ENCODE data around the gene BRINP1.
A peak's percentile ranks its signal among the peaks of the same experiment; 100 is the strongest.
"Not testable (repeated sequence)": the region's sequence is repeated elsewhere in the genome, so short reads cannot be mapped to it uniquely, and the experiment has no call there.

The BRINP1 gene

GRCh38 chr9:119195521-119195920 lies 173.7 kb downstream of the BRINP1 start:
- DNase-seq, result no peak

- no peak for DNase-seq
These were observed 183.9 kb downstream of the BRINP1 start for GRCh38 chr9:119185298-119185697.

- DNase-seq, result no peak
These were observed 184.8 kb downstream of the BRINP1 start for GRCh38 chr9:119184265-119184936.

GRCh38 chr9:119181561-119181960 lies 187.7 kb downstream of the BRINP1 start:
- DNase-seq, result no peak

- DNase-seq, result no peak
These were observed 188.3 kb downstream of the BRINP1 start for GRCh38 chr9:119180897-119181296.

- DNase-seq, result no peak
These were observed 189.5 kb downstream of the BRINP1 start for GRCh38 chr9:119179701-119180100.

- no peak for DNase-seq
These were observed 192.0 kb downstream of the BRINP1 start for GRCh38 chr9:119177196-119177595.

- no peak for DNase-seq
These were observed 193.7 kb downstream of the BRINP1 start for GRCh38 chr9:119175581-119175980.

- DNase-seq, result not testable (repeated sequence)
These were observed 200.0 kb downstream of the BRINP1 start for GRCh38 chr9:119169222-119169621.

- no peak for DNase-seq
These were observed 201.4 kb downstream of the BRINP1 start for GRCh38 chr9:119167876-119168275.

GRCh38 chr9:119167267-119167666 lies 202.0 kb downstream of the BRINP1 start:
- no peak for DNase-seq

GRCh38 chr9:119166096-119166495 lies 203.1 kb downstream of the BRINP1 start:
- DNase-seq, result no peak

- DNase-seq, result no peak
These were observed 204.1 kb downstream of the BRINP1 start for GRCh38 chr9:119165131-119165530.

GRCh38 chr9:119164716-119165115 lies 204.5 kb downstream of the BRINP1 start:
- DNase-seq, result peak; percentile 24

GRCh38 chr9:119160551-119160950 lies 208.7 kb downstream of the BRINP1 start:
- DNase-seq, result no peak

GRCh38 chr9:119159386-119159785 lies 209.8 kb downstream of the BRINP1 start:
- no peak for DNase-seq

GRCh38 chr9:119157196-119157595 lies 212.0 kb downstream of the BRINP1 start:
- DNase-seq, result no peak

- no peak for DNase-seq
These were observed 212.9 kb downstream of the BRINP1 start for GRCh38 chr9:119156354-119156753.

- no peak for DNase-seq
These were observed 214.7 kb downstream of the BRINP1 start for GRCh38 chr9:119154527-119154926.

- DNase-seq, result no peak
These were observed 215.8 kb downstream of the BRINP1 start for GRCh38 chr9:119153402-119153801.

GRCh38 chr9:119148855-119149254 lies 220.4 kb downstream of the BRINP1 start:
- no peak for DNase-seq

- DNase-seq, result no peak
These were observed 231.8 kb downstream of the BRINP1 start for GRCh38 chr9:119137479-119137878.

- DNase-seq, result no peak
These were observed 243.2 kb downstream of the BRINP1 start for GRCh38 chr9:119126040-119126439.

GRCh38 chr9:119121899-119122298 lies 247.3 kb downstream of the BRINP1 start:
- DNase-seq, result no peak

GRCh38 chr9:119117409-119117808 lies 251.8 kb downstream of the BRINP1 start:
- DNase-seq, result no peak
